ENCODE results near the gene STK24.

DNA sequence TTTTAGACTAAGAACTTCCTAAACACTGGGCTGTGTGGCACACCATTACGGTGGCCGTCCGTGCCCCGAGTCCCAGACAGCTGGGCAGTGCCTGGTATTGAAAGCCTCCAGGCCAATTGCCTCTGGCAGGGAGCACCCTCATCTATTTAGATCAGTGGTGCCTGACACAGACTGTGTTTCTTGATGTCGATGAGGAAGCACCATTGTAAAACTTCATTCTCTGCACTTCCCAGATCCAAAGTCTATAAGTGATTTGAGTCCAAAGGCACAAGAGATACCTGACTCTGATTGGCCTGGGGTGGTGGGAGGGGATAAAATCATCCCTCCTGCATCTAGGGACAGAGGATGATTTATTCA, 8.5 kb upstream of the STK24 start:
- no peak for TF ChIP-seq CHD2 (IDR thresholded peaks at IDR 0.05; ENCODE audit: low read length, partially characterized antibody)
- TF ChIP-seq, protein P1, sequence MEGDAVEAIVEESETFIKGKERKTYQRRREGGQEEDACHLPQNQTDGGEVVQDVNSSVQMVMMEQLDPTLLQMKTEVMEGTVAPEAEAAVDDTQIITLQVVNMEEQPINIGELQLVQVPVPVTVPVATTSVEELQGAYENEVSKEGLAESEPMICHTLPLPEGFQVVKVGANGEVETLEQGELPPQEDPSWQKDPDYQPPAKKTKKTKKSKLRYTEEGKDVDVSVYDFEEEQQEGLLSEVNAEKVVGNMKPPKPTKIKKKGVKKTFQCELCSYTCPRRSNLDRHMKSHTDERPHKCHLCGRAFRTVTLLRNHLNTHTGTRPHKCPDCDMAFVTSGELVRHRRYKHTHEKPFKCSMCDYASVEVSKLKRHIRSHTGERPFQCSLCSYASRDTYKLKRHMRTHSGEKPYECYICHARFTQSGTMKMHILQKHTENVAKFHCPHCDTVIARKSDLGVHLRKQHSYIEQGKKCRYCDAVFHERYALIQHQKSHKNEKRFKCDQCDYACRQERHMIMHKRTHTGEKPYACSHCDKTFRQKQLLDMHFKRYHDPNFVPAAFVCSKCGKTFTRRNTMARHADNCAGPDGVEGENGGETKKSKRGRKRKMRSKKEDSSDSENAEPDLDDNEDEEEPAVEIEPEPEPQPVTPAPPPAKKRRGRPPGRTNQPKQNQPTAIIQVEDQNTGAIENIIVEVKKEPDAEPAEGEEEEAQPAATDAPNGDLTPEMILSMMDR (IDR thresholded peaks at IDR 0.05): no peak
- no peak for TF ChIP-seq POLR2A (IDR thresholded peaks at IDR 0.05; ENCODE audit: low read length)
- TF ChIP-seq, protein P2, sequence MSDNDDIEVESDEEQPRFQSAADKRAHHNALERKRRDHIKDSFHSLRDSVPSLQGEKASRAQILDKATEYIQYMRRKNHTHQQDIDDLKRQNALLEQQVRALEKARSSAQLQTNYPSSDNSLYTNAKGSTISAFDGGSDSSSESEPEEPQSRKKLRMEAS (IDR thresholded peaks at IDR 0.05): no peak
- TF ChIP-seq, protein P3, sequence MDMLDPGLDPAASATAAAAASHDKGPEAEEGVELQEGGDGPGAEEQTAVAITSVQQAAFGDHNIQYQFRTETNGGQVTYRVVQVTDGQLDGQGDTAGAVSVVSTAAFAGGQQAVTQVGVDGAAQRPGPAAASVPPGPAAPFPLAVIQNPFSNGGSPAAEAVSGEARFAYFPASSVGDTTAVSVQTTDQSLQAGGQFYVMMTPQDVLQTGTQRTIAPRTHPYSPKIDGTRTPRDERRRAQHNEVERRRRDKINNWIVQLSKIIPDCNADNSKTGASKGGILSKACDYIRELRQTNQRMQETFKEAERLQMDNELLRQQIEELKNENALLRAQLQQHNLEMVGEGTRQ (IDR thresholded peaks at IDR 0.05): no peak
- TF ChIP-seq RFX5 (IDR thresholded peaks at IDR 0.05): no peak

Data from A549 (cell line).